Testis (tissue), 2 donors: ENCODE data around the gene PRMT7.

ENCODE experiments used
- POLR2A ChIP-seq: fragments of 450-650 bp; IDR thresholded peaks from one replicate; pipeline ENCODE4 v1.6.1; 2017; ENCODE audit warnings: antibody characterized with exemption, mild to moderate bottlenecking, moderate library complexity
- TF ChIP-seq, protein P1 (sequence below), 3 experiments: fragments of 450-650 bp in 2 of 3; fragments of 200-600 bp in 1 of 3; sonication (generic) in 1 of 3; IDR thresholded peaks; one replicate each; pipeline ENCODE4 v1.5.1; 2016 to 2019; ENCODE audit warnings: antibody characterized with exemption in 3 of 3, mild to moderate bottlenecking in 2 of 3, moderate library complexity in 1 of 3

DNA sequence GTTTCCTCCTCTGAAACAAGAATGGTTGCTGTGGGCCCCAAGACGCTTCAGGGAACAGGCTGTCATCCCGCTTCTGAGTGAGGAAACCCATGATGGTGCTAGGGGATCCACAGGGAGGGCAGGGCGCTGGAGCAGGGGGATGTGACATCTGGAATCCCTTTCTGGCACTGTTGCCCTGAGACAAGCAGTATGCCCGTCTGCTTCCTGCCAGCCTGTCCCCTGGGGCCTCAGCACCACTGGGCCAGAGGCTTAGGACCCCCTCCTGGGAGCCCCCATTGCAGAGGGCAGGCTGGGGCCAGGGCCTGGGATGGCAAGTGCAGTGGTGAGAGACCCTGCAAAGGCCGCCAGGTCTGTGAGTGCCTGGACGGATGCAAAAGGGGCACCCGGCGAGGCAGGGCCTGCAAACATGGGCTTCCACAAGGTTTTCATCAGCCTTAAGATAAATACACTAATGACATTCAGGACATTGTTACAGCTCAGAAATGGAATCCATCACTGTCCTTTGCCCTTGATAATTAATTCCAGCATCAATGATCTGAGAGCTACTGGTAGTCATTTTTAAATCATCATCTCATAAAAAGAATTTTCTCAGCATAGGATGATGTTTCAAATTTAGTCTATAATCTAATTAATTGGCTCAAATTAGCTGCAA, 51.6 kb downstream of the PRMT7 start:
- TF ChIP-seq, protein P1, sequence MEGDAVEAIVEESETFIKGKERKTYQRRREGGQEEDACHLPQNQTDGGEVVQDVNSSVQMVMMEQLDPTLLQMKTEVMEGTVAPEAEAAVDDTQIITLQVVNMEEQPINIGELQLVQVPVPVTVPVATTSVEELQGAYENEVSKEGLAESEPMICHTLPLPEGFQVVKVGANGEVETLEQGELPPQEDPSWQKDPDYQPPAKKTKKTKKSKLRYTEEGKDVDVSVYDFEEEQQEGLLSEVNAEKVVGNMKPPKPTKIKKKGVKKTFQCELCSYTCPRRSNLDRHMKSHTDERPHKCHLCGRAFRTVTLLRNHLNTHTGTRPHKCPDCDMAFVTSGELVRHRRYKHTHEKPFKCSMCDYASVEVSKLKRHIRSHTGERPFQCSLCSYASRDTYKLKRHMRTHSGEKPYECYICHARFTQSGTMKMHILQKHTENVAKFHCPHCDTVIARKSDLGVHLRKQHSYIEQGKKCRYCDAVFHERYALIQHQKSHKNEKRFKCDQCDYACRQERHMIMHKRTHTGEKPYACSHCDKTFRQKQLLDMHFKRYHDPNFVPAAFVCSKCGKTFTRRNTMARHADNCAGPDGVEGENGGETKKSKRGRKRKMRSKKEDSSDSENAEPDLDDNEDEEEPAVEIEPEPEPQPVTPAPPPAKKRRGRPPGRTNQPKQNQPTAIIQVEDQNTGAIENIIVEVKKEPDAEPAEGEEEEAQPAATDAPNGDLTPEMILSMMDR (IDR thresholded peaks at IDR 0.05), result no peak
- TF ChIP-seq POLR2A, result no peak
